ENCODE results near the gene OLIG1.

Gene OLIG1

DNA sequence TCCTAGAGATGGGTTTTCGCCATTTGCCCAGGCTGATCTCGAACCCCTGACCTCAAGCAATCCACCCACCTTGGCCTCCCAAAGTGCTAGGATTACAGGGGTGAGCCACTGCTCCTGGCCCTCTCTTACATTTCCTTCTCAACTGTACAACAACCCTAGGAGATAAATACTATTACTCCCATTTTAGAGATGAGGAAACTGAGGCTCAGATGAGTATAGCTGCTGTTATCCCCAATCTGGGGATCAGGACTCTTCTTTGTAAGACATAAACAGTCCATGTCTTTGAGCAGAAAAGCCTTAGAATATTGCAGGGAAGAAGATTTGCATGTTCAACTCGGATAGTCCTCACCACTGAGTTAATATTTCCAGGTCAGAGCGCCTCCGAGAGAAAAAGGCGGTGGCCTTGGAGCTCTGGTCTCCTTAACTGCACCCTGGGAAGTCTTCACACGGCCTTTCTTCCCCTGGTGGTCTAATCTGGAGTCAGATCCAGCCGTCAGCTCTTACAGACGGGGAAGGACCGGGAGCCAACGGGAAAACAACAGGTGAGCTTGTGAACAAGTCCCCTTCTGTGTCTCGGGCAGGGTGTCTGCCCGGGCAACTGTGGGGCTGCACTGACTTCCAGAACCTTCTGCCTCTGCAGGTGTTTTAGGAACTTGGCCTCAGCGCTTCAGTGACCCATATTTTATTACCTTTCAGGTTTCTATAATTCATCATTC, 5.9 kb upstream of the OLIG1 start:
- DNase-seq, result no peak

DNA sequence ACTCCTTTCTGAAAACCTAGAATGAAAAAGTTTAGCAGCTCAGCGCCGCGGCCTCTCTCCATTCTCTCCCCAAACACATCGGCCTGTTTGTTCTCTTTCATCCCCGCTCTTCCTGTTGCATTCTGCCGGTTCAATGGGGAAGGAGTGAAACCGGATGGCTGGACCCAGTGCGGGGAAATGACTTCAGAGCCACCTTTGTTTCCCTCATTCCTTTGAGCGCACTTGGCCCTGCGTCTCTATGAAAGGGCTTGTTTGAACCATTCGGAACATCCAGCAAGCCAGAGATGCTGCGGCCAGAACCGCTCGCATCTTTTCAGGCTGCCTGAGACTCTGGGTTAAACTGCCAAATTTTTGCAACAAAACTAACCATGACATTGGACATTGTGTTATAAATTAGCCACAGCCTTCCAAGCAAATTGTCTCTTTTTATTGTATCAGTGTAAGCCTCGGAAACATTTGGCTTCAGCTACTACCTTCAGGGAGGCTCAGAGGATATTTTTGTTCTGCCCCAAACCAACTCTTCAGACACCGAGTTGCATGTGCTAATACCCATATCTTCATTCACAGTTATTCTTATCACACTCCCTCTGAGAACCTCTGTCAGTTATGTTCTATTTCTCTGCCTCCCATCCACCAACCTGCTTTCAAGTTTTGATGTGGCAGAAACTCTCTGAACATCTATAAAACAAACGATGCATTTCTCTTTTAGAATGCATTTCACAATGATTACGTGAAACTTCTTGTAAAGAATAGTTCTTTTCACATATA, 5.1 kb upstream of the OLIG1 start:
- no peak for DNase-seq

DNA sequence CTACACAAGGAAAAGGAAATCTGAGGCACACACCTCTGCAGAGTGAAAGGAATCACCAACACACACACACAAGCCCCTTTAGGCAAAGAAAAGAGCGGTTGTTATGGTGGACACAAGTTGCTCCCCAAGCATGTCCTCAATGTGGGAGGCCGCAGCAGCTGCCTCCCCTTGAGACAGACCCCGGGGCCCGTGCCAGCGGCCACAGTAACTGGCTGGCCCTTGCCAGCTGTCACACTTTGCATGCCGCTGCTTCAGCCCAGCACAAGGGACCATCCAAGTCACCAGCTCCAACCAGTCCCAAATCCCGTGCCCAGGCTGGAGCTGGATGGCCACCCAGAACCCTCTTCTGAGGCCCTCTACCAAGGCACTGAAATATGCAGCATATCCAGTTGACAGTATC, 2.9 kb upstream of the OLIG1 start:
- no peak for DNase-seq

DNA sequence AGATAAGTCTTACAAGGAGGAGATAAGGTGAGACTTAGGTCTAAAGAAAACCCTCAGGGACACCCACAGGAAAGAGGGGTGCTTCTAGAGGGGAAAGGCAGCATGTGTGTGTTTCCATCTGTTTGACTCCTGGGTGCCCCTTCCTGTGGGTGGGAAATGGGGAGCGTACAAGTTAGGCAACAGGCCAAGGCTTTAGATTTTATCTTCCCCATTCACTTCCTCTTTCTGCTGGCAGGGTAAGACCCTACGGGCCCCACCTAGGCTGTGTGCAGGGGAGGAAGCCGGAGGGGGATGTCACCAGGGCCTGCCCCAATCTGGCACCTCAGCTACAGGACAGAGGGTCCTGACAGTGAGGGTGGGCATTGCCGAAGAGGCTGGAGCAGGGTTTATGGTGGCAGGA, 2.5 kb upstream of the OLIG1 start:
- DNase-seq, result no peak

DNA sequence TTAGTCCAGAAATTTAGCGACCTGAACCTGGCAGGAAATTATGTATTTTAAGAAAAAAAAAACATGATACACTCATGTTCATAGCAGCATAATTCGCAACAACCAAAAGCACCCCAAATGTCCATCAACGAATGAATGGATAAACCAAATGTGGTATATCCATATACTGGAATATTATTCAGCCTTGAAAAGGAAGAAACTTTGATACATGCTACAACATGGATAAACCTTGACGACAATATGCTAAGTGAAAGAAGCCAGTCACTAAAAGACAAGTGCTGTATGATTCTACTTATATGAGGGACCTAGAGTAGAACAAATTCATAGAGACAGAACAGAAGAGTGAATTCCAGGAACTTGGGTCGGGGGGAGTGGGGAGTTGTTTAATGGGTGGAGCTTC, 698 bp upstream of the OLIG1 start:
- DNase-seq, result no peak

DNA sequence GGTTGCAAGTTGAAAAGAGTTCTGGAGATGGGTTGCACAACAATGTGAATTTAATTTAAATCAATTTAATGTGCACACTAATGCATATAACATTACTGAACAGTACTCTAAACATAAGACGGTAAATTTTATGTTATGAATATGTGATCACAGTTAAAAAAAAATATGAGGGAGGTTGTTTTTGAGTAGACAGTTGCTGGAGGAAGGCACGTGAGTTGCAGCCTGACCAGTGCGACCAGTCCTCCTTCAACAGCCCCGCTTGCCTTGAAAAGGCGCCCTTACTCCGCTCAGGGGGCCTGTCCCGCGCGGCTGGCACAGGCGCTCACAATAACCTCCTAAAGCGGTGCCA, 322 bp upstream of the OLIG1 start:
- no peak for DNase-seq

DNA sequence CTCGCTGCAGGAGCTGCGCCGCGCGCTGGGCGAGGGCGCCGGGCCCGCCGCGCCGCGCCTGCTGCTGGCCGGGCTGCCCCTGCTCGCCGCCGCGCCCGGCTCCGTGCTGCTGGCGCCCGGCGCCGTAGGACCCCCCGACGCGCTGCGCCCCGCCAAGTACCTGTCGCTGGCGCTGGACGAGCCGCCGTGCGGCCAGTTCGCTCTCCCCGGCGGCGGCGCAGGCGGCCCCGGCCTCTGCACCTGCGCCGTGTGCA, 730 bp downstream of the OLIG1 start:
- DNase-seq, result no peak

DNA sequence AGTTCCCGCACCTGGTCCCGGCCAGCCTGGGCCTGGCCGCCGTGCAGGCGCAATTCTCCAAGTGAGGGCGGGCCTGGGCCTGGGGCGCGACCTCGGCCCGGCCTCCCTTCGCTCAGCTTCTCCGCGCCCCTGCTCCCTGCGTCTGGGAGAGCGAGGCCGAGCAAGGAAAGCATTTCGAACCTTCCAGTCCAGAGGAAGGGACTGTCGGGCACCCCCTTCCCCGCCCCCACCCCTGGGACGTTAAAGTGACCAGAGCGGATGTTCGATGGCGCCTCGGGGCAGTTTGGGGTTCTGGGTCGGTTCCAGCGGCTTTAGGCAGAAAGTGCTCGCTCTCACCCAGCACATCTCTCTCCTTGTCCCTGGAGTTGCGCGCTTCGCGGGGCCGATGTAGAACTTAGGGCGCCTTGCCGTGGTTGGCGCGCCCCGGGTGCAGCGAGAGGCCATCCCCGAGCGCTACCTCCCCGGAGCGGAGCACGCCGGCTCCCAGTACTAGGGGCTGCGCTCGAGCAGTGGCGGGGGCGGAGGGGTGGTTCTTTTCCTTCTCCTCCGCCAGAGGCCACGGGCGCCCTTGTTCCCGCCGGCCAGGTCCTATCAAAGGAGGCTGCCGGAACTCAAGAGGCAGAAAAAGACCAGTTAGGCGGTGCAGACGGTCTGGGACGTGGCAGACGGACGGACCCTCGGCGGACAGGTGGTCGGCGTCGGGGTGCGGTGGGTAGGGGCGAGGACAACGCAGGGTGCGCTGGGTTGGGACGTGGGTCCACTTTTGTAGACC, 1.2 kb downstream of the OLIG1 start:
- DNase-seq, result no peak

DNA sequence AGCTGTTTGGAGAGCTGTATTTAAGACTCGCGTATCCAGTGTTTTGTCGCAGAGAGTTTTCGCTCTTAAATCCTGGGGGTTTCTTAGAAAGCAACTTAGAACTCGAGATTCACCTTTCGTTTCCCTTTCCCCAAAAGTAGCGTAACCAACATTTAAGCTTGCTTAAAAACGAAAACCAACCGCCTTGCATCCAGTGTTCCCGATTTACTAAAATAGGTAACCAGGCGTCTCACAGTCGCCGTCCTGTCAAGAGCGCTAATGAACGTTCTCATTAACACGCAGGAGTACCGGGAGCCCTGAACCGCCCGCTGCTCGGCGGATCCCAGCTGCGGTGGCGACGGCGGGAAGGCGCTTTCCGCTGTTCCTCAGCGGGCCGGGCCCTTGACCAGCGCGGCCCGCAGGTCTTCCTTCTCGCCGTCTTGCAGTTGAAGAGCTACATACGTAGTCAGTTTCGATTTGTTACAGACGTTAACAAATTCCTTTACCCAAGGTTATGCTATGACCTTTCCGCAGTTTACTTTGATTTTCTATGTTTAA, 1.9 kb downstream of the OLIG1 start:
- DNase-seq, result no peak

DNA sequence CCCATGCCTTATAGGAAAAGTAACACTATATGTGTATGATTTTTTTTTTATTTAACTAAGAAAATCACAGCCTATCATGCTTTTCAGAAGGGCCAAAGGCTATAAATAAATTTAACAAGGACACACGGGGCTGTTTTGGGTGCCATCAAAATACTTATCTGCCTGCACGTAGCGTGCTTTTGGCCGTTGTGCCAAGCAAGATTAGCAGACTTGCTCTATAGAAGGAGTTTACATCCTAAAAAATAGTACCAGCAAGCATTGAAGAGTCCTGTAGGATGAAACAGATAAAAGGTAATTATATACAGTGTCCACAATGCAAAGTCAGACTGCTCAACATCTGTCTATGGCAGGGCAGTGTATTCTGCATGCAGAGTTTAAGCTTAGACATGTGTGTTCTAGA, 3.7 kb downstream of the OLIG1 start:
- DNase-seq, result no peak

DNA sequence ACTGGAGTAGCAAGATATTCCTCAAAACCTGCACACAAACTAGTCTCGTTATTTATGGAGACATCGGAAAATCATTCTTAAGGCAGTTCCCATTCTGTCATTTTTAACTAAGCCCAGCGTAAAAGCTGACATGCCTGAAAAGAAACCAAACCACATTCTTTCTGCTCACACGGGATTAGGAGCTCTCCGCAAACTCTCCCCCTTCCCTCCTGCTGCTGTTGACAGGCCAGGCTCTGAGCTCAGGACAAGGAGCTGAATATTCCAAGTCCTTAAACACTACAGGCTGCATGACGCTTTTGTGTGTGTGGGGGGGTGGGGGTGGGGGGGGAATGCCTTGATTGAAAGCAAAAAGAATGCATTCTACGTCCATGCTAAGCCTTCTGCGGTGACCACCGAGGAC, 5.2 kb downstream of the OLIG1 start:
- no peak for DNase-seq

DNA sequence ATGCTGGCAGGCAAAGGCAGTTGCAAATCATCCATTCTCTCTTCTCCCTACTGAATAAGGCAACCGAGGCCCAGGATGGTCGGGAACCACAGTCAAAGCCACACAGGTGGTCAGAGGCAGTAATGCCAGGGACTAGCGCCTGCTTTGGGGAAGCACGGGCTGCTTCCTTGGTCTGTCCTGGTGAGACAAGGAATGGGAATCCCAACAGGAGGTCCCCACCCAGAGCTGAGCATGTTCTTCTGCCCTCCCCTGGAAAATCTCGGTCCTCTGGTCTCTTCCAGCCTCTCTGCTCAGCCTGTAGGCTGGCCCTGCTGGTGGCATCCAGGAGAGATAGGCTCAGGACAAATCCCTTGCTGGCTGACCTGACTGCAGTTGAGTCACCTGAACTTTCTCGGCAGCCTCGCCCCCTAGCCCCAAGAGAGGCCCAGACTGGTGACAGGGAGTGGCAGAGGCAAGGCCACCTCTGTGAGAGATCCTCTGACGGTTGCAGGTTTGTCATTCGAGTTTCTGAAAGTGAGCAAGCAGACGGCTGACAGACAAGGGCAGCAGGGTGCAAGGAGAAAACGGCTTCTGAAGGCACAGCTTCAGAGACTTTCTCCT, 5.8 kb downstream of the OLIG1 start:
- no peak for DNase-seq

DNA sequence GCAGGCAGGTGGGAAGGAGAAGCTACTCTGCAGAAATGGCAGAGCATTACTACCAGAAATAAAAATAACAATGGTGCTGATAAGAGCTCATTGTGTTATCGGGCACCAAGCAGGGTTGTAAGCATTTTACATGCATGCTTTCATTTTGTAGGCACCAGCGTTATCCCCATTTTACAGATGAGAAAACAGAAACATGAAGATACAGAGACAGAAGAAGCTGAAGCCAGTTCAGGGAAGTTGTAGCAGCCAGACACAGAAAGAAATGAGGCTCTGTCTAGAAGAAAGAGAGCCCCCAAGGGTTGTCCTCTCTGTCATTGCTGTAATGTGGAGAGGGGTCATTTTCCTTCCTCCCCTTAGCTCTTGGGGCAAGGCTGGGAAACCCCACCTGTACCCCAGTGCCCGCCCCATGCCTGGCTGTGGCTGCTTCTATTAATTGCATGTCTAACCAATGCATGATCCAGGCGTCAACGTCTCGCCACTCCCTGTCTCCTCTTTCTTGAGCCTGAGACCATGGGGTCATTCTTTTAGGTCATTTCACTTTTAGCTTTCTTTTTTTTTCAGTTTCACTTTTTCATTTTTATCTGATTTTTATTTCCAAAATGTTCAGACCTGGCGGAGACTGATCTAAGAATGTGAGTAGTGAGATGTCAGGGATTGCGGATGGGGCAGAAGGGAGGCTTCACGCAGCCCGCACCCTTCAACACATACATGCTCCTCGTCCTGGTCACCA, 6.8 kb downstream of the OLIG1 start:
- DNase-seq, result no peak

DNA sequence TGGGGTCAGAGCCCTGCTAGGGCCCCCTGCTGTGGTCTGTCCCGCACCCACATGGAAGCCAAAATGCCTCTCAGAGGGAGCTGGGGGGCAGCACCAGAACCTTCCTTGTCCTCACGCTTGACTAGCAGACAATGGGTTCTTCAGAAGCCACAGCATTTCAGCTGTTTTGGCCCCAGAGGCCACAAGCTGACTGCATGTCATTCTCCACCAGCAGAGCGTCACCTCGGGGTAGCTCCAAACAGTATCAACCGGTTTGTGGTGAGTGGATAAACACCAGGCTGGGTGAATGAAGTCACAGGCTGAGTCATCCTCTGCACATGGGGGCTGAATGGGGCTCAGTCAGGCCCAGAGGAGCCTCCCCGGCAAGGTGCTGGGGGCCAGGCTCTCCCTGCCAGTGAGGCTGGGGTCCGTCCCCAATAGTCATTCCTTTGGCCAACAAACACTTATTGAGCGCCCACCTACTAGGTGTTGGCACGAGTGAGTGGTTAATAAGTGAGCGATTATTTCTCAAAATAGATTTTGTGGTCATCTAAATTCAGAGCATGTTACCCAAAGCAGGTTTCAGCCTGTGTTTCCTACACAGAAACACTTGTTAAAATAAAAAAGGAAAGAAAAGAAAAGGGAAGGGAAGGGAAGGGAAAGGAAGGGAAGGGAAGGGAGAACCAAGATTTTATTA, 9.1 kb downstream of the OLIG1 start:
- DNase-seq, result peak; percentile 44

DNA sequence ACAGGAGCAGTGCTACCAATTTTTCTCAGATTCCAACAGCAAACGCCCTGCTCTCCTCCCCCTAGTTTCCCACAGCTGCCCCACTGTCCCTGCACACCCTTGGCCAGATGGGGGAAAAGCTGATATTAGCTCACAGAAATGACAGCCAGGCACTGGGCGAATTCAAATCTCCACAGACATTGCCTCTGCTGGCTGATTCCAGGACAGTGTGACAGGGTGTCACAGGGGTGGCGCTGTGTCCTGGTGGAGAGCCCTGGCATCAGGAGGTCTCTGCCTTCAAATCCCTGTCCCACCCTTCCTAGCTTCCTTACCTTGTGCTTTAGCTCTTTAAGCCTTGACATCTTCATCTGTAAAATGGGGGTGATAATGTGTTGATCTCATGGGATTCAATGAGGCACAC, 10.4 kb downstream of the OLIG1 start:
- DNase-seq, result no peak

DNA sequence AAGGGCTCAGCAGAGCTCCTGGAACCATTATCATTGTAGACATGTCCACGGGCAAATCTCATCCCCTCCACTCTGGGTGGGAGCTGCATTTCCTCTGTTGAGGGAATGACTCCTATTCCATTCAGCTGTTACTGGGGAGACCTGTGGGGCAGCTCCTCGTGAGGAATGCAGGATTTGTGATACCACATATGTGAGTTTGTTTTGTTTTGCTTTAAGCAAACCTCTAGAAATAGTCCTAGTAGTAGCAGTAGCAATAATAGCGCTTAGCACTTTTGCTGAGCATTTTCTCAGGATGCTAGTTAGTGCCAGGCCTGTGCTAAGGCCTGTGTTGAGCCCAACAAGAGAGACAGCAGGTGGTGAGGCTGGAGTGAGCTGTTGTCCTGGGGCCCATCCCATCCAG, 10.8 kb downstream of the OLIG1 start:
- DNase-seq, result no peak

DNA sequence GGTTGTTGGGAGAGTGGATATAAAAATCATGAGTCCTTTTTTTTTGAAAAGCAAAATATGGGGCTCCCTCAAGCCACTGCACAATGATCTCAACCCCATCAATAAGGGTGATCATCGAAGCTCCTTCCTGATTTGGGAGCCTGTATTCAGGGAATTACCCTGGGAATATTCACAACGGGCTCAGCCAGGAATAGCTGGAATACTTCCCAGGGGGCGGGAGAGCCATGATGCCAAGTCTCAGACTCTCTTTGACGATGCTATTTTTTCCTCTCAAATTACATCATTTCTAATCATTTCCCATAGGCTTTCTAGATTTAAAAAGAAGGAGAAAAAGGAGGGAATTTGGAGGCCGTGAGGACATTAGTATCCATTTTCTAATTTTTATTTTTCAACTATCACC, 18.4 kb downstream of the OLIG1 start:
- no peak for DNase-seq

DNA sequence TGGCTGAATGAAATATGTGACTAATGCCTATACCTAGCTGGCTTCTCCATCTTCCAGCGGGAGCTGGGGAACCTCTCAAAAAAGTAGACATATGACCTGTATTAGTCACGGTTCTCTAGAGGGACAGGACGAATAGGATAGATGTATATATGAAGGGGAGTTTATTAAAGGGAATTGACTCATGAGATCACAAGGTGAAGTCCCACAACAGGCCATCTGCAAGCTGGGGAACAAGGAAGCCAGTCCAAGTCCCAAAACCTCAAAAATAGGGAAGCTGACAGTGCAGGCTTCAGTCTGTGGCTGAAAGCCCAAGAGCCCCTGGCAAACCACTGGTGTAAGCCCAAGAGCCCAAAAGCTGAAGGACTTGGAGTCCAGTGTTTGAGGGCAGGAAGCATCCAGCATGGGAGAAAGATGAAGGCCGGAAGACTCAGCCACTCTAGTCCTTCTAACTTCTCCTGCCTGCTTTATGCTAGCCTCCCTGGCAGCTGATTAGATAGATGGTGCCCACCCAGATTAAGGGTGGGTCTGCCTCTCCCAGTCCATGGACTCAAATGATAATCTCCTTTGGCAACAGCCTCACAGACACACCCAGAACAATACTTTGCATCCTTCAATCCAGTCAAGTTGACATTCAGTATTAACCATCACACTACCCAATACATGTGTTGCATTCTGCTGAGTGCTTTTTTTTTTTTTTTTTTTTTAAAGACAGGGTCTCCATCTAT, 19.6 kb downstream of the OLIG1 start:
- peak; percentile 51 for DNase-seq

DNA sequence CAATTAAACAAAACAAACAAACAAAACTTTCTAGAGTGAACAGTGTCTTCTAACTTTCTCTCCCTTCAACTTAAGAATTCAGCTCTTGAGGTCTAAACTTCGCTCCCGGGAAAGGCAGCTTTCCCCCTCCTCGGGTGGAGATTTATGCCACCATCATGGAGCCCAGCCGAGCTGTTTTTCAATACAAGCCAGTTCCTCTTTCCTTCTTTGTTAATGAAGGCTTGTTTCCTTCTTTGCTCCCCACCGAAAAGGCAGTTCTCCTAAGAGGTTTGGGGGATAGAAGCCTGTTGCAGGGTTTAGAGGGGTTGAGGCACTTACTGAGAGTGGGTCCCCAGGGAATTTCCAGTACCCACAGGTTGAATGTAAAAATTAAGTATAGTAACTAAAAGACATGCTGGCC, 26.5 kb downstream of the OLIG1 start:
- DNase-seq, result no peak

DNA sequence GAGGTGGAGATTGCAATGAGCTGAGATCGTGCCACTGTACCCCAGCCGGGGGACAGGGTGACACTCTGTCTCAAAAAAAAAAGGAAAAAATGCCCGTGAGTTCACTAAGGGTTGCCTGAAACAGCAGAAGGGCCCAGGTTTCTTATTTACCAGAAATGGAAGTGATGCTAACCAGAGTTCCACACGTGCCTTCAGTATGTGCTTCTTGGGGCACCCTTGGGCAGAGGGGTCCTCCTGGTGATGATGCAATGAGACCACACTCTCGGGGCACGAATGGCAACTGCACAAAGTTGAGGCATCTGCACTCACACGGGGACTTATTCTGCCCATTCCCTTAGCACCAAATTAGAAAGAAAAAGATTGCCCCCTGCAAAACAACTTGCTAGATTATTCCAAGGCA, 29.2 kb downstream of the OLIG1 start:
- no peak for DNase-seq

DNA sequence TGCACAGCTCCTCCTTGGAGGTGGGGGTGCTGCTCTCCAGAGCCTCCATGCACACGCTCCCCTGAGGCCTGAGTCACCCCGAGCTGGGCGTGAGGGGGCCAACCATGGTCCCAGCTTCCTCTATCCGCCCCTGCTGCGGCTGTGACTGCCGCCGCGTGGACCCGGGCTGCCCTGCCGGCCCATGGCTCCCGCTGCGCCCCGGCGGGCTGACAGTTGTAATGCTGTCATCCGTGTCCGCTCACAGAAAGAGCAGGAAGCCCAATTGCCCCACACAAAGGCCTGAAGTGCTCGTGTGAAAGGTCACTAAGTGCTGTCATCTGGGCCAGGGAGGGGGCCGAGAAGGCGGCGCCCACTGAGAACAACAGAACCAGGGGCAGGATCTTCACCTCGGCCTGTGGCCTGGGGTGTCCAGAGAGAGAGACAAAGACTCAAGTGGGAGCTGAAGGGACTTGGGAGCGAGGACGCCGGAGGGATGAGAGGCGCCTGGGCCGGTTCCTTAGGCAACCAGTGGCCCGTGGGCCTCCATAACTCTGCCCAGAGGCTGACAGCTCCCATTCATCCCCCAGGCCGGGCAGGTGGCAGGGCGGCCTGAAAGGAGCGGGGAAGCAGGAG, 31.5 kb downstream of the OLIG1 start:
- peak; percentile 53 for DNase-seq

Data from CD4-positive, alpha-beta T cell treated with Interferon gamma for 1 hour (primary cell).